RWPE2 (cell line): ENCODE results near the gene SHFL.

Source experiments
- ATAC-seq: fragments of 200-7000 bp; cut with Tn5 transposase; 3 replicates; pipeline ENCODE4 v1.9.1; 2021; ENCODE audit warnings: low read depth
- DNase-seq: peaks from one replicate; pipeline ENCODE4 v3.0.0-alpha.2; 2020; ENCODE audit warnings: low spot score
- H3K27ac ChIP-seq: fragments of 450-650 bp; 2 replicates; pipeline ENCODE4 v1.5.1; 2017; ENCODE audit warnings: mild to moderate bottlenecking; ENCODE audit not compliant: poor library complexity, severe bottlenecking
- H3K27me3 ChIP-seq: fragments of 250-450 bp; sonication (Bioruptor Pico); 2 replicates; pipeline ENCODE4 v1.5.1; 2021; ENCODE audit warnings: mild to moderate bottlenecking, moderate library complexity; ENCODE audit not compliant: insufficient read depth, poor library complexity, severe bottlenecking
- H3K36me3 ChIP-seq: fragments of 250-450 bp; sonication (Bioruptor Pico); 2 replicates; pipeline ENCODE4 v1.5.1; 2020; ENCODE audit warnings: low read depth, mild to moderate bottlenecking, moderate library complexity
- H3K4me1 ChIP-seq: fragments of 250-450 bp; sonication (Bioruptor Pico); 2 replicates; pipeline ENCODE4 v1.5.1; 2021; ENCODE audit warnings: mild to moderate bottlenecking, moderate library complexity; ENCODE audit not compliant: insufficient read depth, poor library complexity, severe bottlenecking
- H3K4me3 ChIP-seq: fragments of 250-450 bp; sonication (Bioruptor Pico); 2 replicates; pipeline ENCODE4 v1.5.1; 2021; ENCODE audit warnings: mild to moderate bottlenecking, moderate library complexity; ENCODE audit not compliant: severe bottlenecking
- H3K9me3 ChIP-seq: fragments of 250-450 bp; sonication (Bioruptor Pico); 2 replicates; pipeline ENCODE4 v1.5.1; 2021; ENCODE audit warnings: mild to moderate bottlenecking, moderate library complexity; ENCODE audit not compliant: severe bottlenecking
- CTCF ChIP-seq: fragments of 450-650 bp; IDR thresholded peaks from one replicate; pipeline ENCODE4 v1.5.1; 2017; ENCODE audit warnings: mild to moderate bottlenecking, moderate library complexity; ENCODE audit not compliant: poor library complexity, severe bottlenecking

Gene SHFL

GRCh38 chr19:10104130-10104513, 18.0 kb downstream of the SHFL start:
- peaks cover 22% of the 10 kb centered on the region for H3K36me3 ChIP-seq
- no peak for ATAC-seq
- no peak for DNase-seq
- H3K27ac ChIP-seq, result no peak overlapping the region
- no peaks in the 10 kb centered on the region for H3K27me3 ChIP-seq
- no peak for TF ChIP-seq CTCF
- no peak overlapping the region for H3K4me3 ChIP-seq
- H3K9me3 ChIP-seq, result no peaks in the 10 kb centered on the region
- peaks cover 6% of the 10 kb centered on the region for H3K4me1 ChIP-seq

GRCh38 chr19:10104665-10105508, 18.8 kb downstream of the SHFL start:
- no peak for ATAC-seq
- no peak for TF ChIP-seq CTCF
- Histone ChIP-seq H3K4me1 (peaks cover 6% of the 10 kb centered on the region), H3K4me3 (no peak overlapping the region), H3K27ac (no peak overlapping the region), H3K9me3 (no peaks in the 10 kb centered on the region), H3K36me3 (peaks cover 30% of the 10 kb centered on the region), H3K27me3 (no peaks in the 10 kb centered on the region)
- no peak for DNase-seq

- peak overlapping the region; percentile 70 for H3K4me3 ChIP-seq
- DNase-seq (no peak), ATAC-seq (no peak)
- no peaks in the 10 kb centered on the region for H3K9me3 ChIP-seq
- TF ChIP-seq CTCF, result no peak
- no peaks in the 10 kb centered on the region for H3K27me3 ChIP-seq
- peaks cover 6% of the 10 kb centered on the region for H3K4me1 ChIP-seq
- no peak overlapping the region for H3K27ac ChIP-seq
- H3K36me3 ChIP-seq, result peaks cover 37% of the 10 kb centered on the region
Measured at GRCh38 chr19:10105509-10106099, 19.5 kb downstream of the SHFL start.

- Histone ChIP-seq H3K36me3 (peaks cover 44% of the 10 kb centered on the region), H3K27ac (peak within 1 kb of the TSS; percentile 55)
Measured at GRCh38 chr19:10106100-10106936, 20.2 kb downstream of the SHFL start, which contains the start of gene PPAN. Gene PPAN (plus strand): TSS chr19:10106362. CDS start chr19:10106395, 33 bp downstream.

More at GRCh38 chr19:10106100-10106936, 20.2 kb downstream of the SHFL start, which contains the start of gene PPAN:
- ATAC-seq (peak; percentile 96), DNase-seq (peak; percentile 98)
- no peak for TF ChIP-seq CTCF
- H3K9me3 ChIP-seq, result no peaks in the 10 kb centered on the region
- peak within 1 kb of the TSS; percentile 70 for H3K4me3 ChIP-seq
- H3K27me3 ChIP-seq, result no peaks in the 10 kb centered on the region
- peaks cover 6% of the 10 kb centered on the region for H3K4me1 ChIP-seq
